ENCODE results near the gene OSBPL10. TPM values are rescaled to one million over a fixed set of nuclear protein-coding genes. Genes with fewer than 3 reads are reported as not detected.
A peak's percentile ranks its signal among the peaks of the same experiment; 100 is the strongest.

OSBPL10 gene
- total RNA-seq, 1 experiment from 2014 or later: 13.9 TPM

DNA sequence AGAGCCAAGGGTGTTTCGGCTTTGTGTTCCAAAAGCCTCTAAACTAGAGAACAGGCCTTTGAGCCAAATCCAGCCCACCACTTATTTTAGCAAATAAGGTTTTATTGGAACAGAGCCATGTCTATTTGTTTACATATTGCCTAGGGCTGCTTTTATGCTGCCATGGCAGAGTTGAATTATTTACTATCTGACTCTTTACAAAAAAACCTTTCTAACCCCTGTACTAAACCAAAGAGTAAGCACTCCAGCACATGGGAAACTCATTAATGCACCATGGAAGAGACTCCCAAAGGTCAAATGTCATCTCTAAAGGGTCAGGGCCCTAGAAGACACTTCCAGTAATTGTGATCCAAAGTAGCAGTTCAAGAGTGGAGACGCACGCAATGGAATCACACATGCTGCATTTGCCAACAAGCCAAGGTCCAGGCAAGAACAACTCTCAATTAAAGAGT lies 22.3 kb downstream of the OSBPL10 start:
- DNase-seq (ENCODE audit: low read depth): no peak

DNA sequence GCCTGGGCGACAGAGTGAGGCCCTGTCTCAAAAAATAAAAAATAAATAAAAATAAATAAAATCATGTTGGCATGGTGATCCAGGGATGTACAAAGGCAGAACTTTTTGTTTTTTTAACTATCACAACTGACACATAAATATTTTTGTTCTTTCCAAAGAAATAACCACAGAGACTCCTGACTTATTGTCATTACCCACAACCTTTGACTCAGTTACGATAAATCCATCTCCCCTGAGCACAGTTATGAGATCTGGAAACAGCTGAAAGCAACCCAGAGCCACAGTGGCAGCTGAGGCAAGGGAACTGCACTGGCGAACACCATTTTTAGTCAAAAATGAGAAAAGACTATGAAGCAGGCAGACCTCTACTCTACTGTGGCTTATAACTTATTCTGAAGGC lies 24.0 kb downstream of the OSBPL10 start:
- DNase-seq (ENCODE audit: low read depth): peak; percentile 50

DNA sequence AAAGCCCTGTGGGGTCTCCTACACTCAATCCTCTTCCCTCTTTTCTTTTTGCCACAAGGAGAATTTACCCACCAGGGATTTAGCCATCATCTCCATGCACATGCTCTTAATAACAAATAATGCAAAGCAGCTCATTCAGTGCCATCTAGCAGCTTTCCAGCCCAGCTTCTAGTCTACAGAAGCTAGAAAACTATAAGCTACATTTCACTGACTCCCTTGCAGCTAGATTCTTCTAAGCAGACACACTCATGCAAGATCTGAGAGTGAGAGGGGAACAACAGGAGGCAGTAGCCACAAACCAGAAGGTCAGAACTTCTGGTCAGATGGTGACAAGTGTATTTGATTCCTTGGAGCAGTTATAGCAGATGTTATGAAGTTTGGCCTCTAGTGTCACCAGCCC lies 25.5 kb downstream of the OSBPL10 start:
- DNase-seq (ENCODE audit: low read depth): no peak

DNA sequence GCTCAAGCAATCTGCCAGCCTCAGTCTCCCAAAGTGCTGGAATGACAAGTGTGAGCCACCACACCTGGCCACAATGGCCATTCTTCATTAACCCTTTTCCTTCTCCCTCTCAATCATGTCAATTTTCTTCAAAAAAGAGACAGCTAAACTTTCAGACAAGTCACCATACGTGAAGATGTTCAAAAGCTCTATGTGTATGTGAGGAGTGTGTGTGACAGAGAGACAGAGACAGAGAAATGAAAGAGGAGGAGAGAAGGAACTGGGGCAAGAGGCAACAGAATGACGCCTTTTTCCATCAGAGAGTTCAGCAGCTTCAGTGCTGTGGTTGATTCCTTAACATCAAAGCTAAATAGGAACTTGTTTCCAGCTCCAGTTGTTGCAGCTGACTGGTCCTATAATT lies 27.4 kb downstream of the OSBPL10 start:
- no peak for DNase-seq (ENCODE audit: low read depth)

DNA sequence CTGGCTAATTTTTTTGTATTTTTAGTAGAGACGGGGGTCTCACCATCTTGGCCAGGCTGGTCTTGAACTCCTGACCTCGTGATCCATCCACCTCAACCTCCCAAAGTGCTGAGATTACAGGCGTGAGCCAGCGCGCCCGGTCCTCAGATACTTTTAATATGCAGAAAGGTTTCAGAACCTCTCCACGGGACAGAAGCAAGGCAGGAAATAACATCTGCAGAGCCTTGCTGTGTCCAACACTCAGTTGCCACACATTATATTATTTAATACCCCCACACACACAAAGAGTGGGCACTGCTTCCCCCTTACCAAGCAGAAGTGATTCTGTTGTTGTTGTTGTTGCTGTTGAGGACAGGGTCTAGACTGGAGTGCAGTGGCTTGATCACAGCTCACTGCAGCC lies 28.0 kb downstream of the OSBPL10 start:
- DNase-seq (ENCODE audit: low read depth): no peak

DNA sequence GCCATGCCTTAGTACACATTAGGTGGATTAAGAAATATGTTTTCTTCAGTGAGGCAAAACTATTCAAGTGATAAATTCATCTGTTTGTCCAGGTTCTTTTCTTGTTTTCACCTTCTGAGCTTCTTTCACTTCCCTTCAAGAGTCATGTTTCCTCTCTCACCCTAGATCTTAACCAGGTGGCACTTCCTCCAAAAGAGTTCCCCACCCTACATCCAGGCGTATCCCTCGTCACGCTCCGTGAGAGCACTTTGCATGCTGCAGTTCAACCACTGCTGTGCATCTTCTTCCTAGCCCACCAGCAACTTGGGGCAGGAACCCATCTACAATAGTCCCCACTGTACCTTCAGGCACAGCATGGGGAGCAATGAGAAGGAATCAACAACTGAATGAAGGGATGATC lies 28.9 kb downstream of the OSBPL10 start:
- DNase-seq (ENCODE audit: low read depth): no peak

DNA sequence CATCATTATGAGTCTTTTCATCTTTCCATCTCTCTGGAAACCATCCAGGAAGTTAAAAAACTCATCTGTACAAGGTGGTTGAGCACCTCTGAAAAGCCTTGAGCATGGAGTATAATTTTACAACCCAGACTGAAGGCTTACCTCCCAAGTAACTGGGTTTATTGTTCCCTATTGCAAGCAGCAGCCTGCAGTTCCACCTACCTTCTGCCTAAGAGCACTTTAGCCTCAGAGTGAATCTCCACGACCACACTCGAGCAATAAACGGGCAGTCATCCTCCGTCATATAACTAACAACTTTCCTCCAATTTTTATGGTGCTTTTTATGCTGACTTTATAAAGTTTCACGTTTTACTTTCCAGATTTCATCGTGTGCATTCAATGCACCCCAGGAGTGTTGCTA lies 32.8 kb downstream of the OSBPL10 start:
- DNase-seq (ENCODE audit: low read depth): no peak

DNA sequence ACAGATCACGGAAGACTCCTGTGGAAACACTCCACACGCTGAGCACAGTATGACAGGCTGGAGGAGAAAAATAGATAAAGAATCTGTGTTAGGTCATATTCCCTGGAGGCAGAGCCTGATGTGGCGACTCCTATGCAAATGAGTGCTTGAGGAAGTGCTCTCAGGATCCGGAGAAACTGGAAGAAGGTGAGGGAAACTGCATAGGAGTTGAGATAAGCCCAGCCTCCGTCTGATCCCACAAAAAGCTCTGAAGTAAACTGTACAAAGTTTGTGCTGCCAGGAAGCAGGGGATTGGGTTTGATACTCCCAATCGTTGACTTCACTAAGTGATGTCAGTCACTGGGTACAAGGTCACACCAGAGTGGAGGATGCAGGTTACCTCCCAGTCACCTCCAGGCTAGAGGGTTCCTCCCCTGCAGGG lies 33.4 kb downstream of the OSBPL10 start:
- peak; percentile 41 for DNase-seq (ENCODE audit: low read depth)

DNA sequence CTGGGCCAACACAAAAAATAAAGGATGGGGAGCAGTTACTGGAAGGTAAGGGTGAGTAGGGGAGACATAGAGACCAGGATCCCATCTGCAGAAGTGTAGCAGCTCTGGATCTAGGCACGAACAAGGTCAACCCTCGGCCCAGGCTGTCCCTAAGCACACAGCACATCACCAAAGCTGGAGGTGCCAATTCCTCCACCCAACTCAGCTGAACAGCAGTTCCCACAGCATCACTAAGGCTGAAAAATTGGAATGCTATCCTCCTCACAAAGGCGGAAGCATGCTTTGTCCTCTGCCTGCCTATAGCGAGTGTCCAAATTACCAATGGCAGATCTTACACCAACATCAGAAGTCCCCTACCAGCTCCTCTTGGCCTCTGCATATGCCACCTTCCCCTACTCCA lies 33.9 kb downstream of the OSBPL10 start:
- no peak for DNase-seq (ENCODE audit: low read depth)

DNA sequence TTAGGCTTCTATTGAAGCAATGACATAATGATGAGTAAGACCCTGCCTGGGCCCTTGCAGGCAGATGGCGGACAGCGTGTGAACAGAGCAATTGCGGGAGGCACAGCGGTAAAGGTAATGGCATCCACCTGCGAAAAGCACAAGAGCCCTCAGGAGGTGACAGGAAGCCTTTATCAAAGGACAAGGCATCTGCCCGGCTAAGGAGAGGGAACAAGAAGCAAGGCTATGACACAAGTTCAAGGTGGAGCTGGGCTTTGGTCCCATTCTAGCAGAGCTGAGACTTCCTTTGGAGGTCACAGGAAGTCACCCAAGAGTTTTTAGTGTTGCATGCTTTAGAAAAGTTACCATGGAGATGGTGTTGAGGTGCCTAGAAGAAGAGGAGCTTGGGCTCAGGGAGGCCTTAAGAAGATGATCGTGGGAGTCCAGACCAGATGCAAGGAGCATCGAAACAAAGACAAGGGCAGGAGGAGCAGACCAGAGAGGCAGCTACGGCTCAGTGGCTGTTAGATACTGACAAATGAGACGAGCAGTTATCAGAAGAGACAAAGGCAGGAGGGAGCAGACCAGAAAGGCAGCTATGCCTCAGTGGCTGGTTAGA lies 34.5 kb downstream of the OSBPL10 start:
- DNase-seq (ENCODE audit: low read depth): no peak

DNA sequence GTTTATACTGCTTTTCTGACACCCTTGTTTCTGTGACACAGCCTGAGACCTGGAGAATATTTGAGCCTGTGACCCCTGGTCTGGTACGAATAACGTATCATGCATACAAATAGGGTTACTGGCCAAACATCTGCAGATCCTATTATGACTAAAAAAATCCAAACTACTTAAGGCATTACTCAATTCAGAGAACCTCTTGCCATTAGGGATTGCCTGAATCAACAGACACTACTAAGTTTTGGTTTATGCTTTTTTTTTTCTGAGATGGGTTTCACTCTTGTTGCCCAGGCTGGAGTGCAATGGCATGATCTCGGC lies 35.4 kb downstream of the OSBPL10 start:
- DNase-seq (ENCODE audit: low read depth): no peak

DNA sequence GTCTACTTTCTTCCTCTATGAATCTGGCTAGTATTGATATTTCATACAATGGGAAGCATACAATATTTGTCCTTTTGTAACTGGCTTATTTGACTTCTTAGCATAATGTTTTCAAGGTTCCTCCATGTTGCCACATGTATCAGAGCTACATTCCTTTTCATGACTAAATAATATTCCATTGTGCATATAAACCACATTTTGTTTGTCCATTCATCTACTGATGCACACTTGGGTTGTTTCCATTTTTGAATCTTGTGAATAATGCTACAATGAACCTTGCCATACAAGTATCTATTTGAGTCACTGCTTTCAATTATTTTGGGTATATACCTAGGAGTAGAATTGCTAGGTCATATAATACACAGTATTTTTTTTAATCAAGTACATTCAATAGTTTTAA lies 38.0 kb downstream of the OSBPL10 start:
- DNase-seq (ENCODE audit: low read depth): no peak

DNA sequence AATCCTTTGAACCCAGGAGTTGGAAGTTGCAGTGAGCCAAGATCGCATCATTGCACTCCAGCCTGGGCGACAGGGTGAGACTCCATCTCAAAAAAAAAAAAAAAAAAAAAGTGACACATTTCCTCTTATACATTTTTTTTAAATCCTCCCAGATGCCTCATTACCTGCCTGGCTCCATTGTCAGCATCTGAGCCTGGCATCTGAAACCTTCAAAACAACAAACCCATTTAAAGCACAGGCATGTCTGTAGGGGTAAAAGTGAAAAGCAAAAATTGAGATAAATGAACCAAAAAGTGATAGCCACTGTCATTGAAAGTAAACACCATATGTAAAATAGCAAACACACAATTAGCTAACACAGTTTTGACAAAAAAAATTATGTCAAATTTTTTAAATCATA lies 38.6 kb downstream of the OSBPL10 start:
- no peak for DNase-seq (ENCODE audit: low read depth)

DNA sequence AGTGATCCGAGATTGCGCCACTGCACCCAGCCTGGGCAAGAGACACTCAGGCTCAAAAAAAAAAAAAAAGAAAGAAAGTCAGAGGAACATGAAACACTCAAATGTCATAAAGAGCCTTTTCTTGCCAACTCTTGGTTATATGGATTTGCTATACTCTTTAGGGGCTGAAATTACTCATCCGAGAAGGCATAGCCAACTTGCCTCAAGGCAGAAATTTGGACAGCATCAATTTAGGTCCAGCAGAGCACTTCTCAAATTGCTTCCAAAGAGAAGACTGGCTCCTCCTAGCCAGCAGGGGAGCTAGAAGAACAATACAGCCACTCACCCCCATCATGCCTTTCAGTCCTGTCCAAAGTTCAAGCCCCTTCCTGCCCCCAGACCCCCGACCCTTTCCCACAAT lies 43.8 kb downstream of the OSBPL10 start:
- peak; percentile 55 for DNase-seq (ENCODE audit: low read depth)

DNA sequence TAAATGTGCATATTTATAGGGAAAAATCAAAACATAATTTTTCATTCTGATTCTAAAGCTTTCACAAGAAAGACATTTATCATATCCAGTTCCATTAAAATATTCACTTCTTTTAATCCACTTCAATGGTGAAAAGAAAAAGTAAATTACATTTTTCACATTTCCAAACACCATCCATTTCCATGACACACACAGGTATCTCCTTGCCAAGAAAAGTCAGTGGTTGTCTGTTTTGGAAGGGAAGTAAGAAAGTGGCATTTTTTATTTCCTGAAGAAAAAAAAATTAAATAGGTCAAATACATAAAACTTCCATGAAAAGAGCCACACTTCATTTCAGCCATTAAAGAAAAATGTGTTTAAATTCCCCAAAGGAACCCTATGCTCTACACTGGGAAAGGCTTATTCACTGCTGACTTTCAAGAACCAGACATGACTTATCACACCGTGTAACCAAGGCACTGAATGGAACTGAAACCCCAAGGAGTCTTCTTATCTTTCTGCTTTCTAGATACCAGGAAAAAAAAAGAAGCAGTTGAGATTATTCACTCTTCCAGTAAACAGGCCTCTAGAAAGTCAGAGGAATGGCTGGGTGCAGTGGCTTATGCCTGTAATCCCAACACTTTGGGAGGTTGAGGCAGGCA lies 44.5 kb downstream of the OSBPL10 start:
- DNase-seq (ENCODE audit: low read depth): no peak

DNA sequence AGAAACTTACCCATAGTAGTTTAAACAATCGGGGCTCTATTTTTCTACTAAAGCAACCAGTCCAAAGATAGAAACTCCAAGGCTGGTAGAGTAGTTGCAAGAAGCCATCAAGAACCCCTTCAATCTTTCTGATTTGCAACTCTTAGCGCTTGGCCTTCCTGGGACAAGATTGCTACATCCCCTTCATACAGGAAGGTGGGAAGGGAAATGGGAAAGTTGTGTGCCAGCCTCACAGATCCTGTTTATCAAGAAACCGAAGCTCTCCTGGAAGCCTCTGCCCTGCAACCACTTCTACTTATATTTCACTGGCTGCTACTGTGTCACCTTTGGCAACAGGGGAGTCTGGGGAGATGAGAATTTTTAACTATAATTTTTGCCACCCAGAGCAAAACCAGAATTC lies 46.2 kb downstream of the OSBPL10 start:
- DNase-seq (ENCODE audit: low read depth): no peak

DNA sequence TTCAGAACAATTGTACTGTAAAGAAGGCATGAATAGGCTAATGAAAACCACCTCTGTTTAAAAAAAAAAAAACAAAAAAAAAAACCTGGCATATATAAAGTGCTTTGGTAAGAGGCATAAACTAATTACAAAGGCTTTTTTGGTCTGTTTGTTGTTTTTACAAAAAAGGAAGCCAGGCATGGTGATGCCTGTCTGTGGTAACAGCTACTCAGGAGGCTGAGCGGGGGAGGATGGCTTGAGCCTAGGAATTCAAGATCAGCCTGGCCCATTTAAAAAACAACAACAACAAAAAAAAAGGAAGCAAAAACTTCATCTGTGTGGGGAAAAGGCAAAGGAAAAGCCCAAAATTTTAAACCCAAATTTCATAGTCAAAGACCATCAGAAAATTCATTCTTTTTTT lies 47.0 kb downstream of the OSBPL10 start:
- DNase-seq (ENCODE audit: low read depth): peak; percentile 46

DNA sequence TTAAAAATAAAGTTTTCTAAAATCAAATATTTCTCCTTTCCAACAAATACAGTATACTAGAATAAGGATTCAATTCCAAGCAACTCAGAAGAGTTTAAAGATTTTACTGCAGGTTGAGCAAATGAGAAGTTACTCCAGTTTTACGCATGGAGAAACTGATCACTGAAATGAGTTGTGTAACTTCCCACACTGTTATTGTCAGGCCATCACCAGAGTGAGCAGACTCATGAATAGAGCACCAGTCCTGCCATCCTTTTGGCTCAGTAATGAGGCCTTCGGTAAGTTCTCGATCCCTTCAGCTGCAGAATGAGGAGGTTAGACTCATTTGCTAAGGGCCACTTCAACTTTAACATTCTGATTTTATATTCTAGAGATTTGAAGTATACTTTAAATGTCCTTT lies 48.1 kb downstream of the OSBPL10 start:
- DNase-seq (ENCODE audit: low read depth): no peak

DNA sequence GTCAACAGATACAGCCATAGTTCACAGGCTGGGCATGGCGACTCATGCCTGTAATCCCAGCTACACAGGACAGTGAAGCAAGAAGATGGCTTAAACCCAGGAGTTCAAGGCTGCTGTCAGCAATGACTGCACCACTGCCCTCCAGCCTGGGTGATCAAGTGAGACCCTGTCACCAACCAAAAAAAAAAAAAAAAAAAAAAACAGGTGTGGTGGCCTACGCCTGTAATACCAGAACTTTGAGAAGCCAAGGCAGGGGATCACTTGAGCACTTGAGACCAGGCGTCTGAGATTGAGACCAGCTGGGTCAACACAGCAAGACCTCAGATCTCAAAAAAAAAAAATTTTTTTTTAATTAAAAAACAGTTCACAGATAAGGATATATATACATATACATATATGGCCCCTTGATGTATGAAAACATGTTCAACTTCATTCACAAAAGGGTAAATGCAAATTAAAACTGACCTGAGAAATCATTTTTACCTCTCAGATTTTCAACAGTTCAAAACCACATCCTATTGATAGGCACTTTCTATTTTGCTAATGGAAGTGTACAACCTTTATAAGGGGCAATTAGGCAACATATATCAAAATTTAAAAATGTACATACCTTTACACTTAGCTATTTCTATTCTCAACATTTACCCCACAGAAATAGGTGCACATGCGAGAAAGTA lies 51.1 kb downstream of the OSBPL10 start:
- DNase-seq (ENCODE audit: low read depth): no peak

DNA sequence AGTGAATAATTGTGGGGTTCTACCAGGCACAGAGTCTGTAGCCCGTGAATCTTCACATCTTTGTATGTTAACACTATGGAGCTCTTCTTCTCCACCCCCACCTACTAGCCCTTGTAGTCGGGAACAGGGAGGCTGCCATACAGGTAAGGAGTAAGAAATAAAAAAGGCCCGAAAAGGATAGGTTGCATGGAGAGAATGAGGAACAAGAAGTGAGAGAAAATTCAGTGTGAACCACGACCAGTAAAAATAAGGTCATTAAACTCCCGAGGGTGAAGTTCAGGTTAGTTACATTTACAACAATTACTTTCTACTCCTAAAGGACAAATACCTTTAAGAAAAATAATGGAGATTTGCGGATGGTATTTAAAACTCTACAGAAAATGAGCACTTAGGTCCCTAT lies 53.3 kb downstream of the OSBPL10 start:
- no peak for DNase-seq (ENCODE audit: low read depth)

DNA sequence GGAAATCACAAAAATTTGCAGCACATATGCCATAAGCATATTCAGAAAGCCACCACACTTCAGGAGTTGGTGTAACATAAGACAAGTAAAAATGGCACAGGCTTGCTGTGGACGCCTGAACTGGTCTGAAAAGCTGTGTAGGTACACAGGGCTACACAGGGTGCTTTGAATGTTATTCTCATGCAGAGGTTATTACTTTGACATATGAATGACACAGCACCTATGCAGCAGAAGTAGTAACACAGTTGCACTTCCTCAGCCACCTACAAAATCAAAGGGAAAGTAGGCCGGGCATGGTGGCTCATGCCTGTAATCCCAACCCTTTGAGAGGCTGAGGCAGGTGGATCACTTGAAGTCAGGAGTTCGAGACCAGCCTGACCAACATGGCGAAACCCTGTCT lies 54.5 kb downstream of the OSBPL10 start:
- no peak for DNase-seq (ENCODE audit: low read depth)

DNA sequence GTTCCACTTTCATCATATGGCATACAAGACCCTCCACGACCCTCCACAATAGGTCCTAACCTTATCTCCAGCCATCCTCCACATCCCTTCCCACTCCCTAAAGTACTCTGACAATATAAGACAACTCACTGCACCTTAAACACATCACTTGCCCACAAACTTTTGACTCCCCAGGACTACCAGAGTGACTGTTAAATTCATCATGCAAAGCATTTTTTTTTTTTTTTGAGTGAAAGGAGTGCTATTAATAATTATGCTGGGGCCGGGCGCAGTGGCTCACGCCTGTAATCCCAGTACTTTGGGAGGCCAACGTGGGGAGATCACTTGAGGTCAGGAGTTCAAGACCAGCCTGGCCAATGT lies 55.8 kb downstream of the OSBPL10 start:
- DNase-seq (ENCODE audit: low read depth): no peak

DNA sequence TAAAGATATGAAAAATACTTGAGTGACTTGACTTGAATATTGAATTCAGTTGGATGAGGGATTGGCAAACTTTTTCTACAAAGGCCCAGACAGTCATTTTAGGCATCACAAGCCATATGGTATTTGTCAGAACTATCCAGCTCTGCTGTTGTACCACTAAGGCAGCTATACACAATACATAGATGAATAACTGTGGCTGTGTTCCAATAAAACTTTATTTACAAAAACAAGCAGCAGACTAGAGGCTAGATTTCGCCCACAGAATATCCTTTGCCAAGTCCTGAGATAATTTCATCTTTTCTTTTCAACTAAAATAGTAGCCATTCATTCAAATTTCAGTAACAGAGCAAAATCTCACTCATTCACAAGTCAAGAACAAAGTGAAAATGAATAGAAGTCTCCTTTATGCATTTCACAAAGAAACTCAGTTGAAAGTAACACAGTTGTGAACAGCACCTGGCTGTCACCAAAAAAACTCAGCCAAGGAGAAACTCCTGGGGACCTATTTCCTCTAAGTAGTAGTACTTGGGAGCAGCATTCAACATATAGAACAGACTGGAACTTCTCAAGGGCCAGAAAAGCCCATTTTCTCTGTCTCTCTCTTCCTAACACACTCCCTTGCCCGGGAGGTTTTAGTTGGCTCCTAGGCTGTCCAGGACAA lies 56.3 kb downstream of the OSBPL10 start:
- DNase-seq (ENCODE audit: low read depth): no peak
